ENCODE measurements around the gene GORAB. TPM values are rescaled to one million over a fixed set of nuclear protein-coding genes. Genes with fewer than 3 reads are reported as not detected.

GORAB gene
- total RNA-seq, 1 donor from 2014 or later: 9.3 TPM

- Histone ChIP-seq H3K36me3 (peaks cover 47% of the 10 kb centered on the region), H3K27me3 (ENCODE audit: low read depth) (no peaks in the 10 kb centered on the region), H3K9me3 (replicated peaks) (no peaks in the 10 kb centered on the region), H3K4me3 (no peak overlapping the region), H3K27ac (replicated peaks) (peak overlapping the region; percentile 70), H3K4me1 (peaks cover 36% of the 10 kb centered on the region)
- no peak for DNase-seq
- intact Hi-C loops (cut with micrococcal nuclease): no loop called here
- no peak for TF ChIP-seq CTCF (IDR thresholded peaks at IDR 0.05; ENCODE audit: borderline replicate concordance)
Measured at GRCh38 chr1:170538687-170539086, 6.7 kb downstream of the GORAB start.

DNA sequence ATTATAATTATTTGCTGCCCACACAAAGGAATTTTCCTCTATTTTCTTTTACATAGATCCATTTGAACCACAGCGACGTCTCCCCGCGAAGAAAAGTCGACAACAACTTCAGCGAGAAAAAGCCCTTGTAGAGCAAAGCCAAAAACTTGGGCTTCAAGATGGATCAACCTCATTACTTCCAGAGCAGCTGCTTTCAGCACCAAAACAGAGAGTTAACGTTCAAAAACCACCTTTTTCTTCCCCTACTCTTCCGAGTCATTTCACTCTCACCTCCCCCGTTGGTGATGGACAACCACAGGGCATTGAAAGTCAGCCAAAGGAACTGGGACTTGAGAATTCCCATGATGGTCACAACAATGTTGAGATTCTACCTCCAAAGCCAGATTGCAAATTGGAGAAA, 7.2 kb downstream of the GORAB start:
- Histone ChIP-seq H3K4me1 (peaks cover 32% of the 10 kb centered on the region), H3K9me3 (replicated peaks) (no peaks in the 10 kb centered on the region), H3K36me3 (peaks cover 52% of the 10 kb centered on the region), H3K27me3 (ENCODE audit: low read depth) (no peaks in the 10 kb centered on the region), H3K27ac (replicated peaks) (no peak overlapping the region), H3K4me3 (no peak overlapping the region)
- no peak for DNase-seq
- intact Hi-C loops (cut with micrococcal nuclease): no loop called here
- no peak for TF ChIP-seq CTCF (IDR thresholded peaks at IDR 0.05; ENCODE audit: borderline replicate concordance)

- no peak overlapping the region for H3K4me3 ChIP-seq
- TF ChIP-seq CTCF (IDR thresholded peaks at IDR 0.05; ENCODE audit: borderline replicate concordance): no peak
- peaks cover 100% of the 10 kb centered on the region for H3K36me3 ChIP-seq
- no peaks in the 10 kb centered on the region for H3K4me1 ChIP-seq
- H3K27ac ChIP-seq (replicated peaks): no peak overlapping the region
- no peak for DNase-seq
- intact Hi-C loops (cut with micrococcal nuclease): no loop called here
- H3K27me3 ChIP-seq (ENCODE audit: low read depth): no peaks in the 10 kb centered on the region
- H3K9me3 ChIP-seq (replicated peaks): no peaks in the 10 kb centered on the region
Measured at GRCh38 chr1:170544624-170545023, 12.7 kb downstream of the GORAB start.

GRCh38 chr1:170545476-170545875, 13.5 kb downstream of the GORAB start:
- Histone ChIP-seq H3K9me3 (replicated peaks) (no peaks in the 10 kb centered on the region), H3K27me3 (ENCODE audit: low read depth) (no peaks in the 10 kb centered on the region), H3K36me3 (peaks cover 99% of the 10 kb centered on the region), H3K4me3 (no peak overlapping the region), H3K27ac (replicated peaks) (no peak overlapping the region), H3K4me1 (no peaks in the 10 kb centered on the region)
- DNase-seq: no peak
- no peak for TF ChIP-seq CTCF (IDR thresholded peaks at IDR 0.05; ENCODE audit: borderline replicate concordance)
- intact Hi-C loops (cut with micrococcal nuclease): no loop called here

GRCh38 chr1:170547255-170547654, 15.3 kb downstream of the GORAB start:
- Histone ChIP-seq H3K27me3 (ENCODE audit: low read depth) (no peaks in the 10 kb centered on the region), H3K36me3 (peaks cover 96% of the 10 kb centered on the region), H3K9me3 (replicated peaks) (no peaks in the 10 kb centered on the region), H3K27ac (replicated peaks) (no peak overlapping the region), H3K4me1 (no peaks in the 10 kb centered on the region), H3K4me3 (no peak overlapping the region)
- intact Hi-C loops (cut with micrococcal nuclease): no loop called here
- TF ChIP-seq CTCF (IDR thresholded peaks at IDR 0.05; ENCODE audit: borderline replicate concordance): no peak
- no peak for DNase-seq

DNA sequence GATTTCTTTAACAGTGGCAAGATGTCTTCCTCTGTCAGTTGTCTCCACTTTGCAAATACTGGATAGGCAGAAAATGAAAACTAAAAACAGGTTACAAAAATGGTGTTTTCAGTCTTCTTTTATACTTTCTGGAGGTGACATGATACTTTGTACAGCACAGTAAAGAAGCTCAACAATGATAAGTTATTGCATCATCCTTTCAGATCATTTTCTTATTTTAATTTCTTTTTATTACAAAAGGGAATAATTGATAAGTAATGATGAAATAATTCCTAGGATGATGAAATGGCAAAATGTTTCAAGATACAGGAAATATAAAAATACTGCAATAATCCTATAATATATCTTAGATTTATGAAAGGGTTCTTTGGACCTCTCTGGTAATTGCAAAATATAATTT, 16.5 kb downstream of the GORAB start:
- Histone ChIP-seq H3K27me3 (ENCODE audit: low read depth) (no peaks in the 10 kb centered on the region), H3K27ac (replicated peaks) (no peak overlapping the region), H3K9me3 (replicated peaks) (no peaks in the 10 kb centered on the region), H3K4me3 (no peak overlapping the region), H3K36me3 (peaks cover 93% of the 10 kb centered on the region), H3K4me1 (no peaks in the 10 kb centered on the region)
- no peak for TF ChIP-seq CTCF (IDR thresholded peaks at IDR 0.05; ENCODE audit: borderline replicate concordance)
- intact Hi-C loops (cut with micrococcal nuclease): no loop called here
- no peak for DNase-seq

Measured in left ventricle myocardium inferior (tissue), 1 donor.